SU-DHL-6 (cell line): ENCODE results near the gene ANXA2R.
A peak's percentile ranks its signal among the peaks of the same experiment; 100 is the strongest.

Experiments
- H2AFZ ChIP-seq: fragments of 200-600 bp; sonication (generic); 2 replicates; pipeline ENCODE4 v1.6.1; 2014; ENCODE audit warnings: low read depth, mild to moderate bottlenecking, moderate library complexity, mixed read lengths, antibody characterized with exemption, low read length; ENCODE audit not compliant: severe bottlenecking
- H3F3A ChIP-seq: fragments of 200-600 bp; shearing (Covaris generic); 2 replicates; pipeline ENCODE4 v1.6.0; 2016; ENCODE audit warnings: antibody characterized with exemption, mild to moderate bottlenecking; ENCODE audit not compliant: insufficient read depth
- H3K27ac ChIP-seq: fragments of 200-600 bp; sonication (generic); 2 replicates; pipeline ENCODE4 v1.5.1; 2016; ENCODE audit warnings: low read depth, mild to moderate bottlenecking, low read length, moderate library complexity, mixed read lengths
- H3K27me3 ChIP-seq: fragments of 200-600 bp; sonication (generic), shearing (Covaris generic); 2 replicates; pipeline ENCODE4 v1.6.0; 2014; ENCODE audit warnings: mild to moderate bottlenecking, low read length
- H3K36me3 ChIP-seq: fragments of 200-600 bp; sonication (generic); 2 replicates; pipeline ENCODE4 v1.6.1; 2014; ENCODE audit warnings: mild to moderate bottlenecking, low read length, mixed read lengths
- H3K4me2 ChIP-seq: fragments of 300-600, 200-600 bp; shearing (Covaris generic), sonication (generic); 2 replicates; pipeline ENCODE4 v1.6.0; 2014; ENCODE audit warnings: low read length, low read depth, mild to moderate bottlenecking; ENCODE audit not compliant: poor library complexity, severe bottlenecking
- H3K4me3 ChIP-seq: fragments of 200-600 bp; sonication (generic); 2 replicates; pipeline ENCODE4 v1.5.1; 2014; ENCODE audit warnings: antibody characterized with exemption, low read length, mild to moderate bottlenecking, mixed read lengths; ENCODE audit not compliant: insufficient read depth, poor library complexity, severe bottlenecking
- H3K79me2 ChIP-seq: fragments of 200-600 bp; sonication (generic); 2 replicates; pipeline ENCODE4 v1.6.1; 2014; ENCODE audit warnings: mild to moderate bottlenecking, low read length, moderate library complexity; ENCODE audit not compliant: insufficient read depth
- H3K9ac ChIP-seq: fragments of 200-600 bp; sonication (generic); 2 replicates; pipeline ENCODE4 v1.7.0; 2014; ENCODE audit warnings: mild to moderate bottlenecking, low read length
- H3K9me2 ChIP-seq: fragments of 200-600 bp; sonication (generic); replicated peaks from 2 replicates; pipeline ENCODE4 v1.6.1; 2014; ENCODE audit warnings: low read length; ENCODE audit not compliant: insufficient read depth
- H3K9me3 ChIP-seq: fragments of 200-600 bp; sonication (generic); 2 replicates; pipeline ENCODE4 v1.6.1; 2014; ENCODE audit warnings: low read length, mixed read lengths; ENCODE audit not compliant: insufficient read depth
- H4K20me1 ChIP-seq: fragments of 200-600 bp; sonication (generic); 2 replicates; pipeline ENCODE4 v1.6.1; 2014; ENCODE audit warnings: low read depth, mild to moderate bottlenecking, antibody characterized with exemption, low read length, moderate library complexity, mixed read lengths
- EZH2phosphoT487 ChIP-seq: fragments of 200-600 bp; sonication (generic), shearing (Covaris generic); conservative IDR thresholded peaks from 2 replicates; pipeline ENCODE4 v1.6.1; 2018; ENCODE audit warnings: mild to moderate bottlenecking, antibody characterized with exemption, low read length, moderate library complexity, mixed read lengths
- TF ChIP-seq, protein P1 (sequence below): fragments of 200-600 bp; sonication (generic); IDR thresholded peaks from one replicate; pipeline ENCODE4 v1.5.1; 2017; ENCODE audit warnings: antibody characterized with exemption, mild to moderate bottlenecking, low read length, moderate library complexity; ENCODE audit not compliant: insufficient read depth, poor library complexity, severe bottlenecking

The ANXA2R gene

DNA sequence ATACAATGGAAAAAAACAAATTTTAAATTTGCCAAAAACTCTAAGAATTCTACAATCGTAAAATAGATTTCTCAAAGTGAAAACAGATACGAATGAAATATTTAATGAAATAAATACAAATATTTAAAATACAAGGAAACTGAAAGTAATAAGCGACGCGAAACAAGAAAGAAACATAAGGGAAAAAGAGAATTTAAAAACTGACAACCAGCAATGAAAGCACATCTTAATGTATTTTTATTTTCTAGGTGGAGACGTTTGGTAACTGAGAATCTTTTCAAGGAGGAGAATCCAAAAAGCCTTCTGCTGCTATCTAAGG, 1.0 kb downstream of the ANXA2R start:
- no peak overlapping the region; the same call in 1 of the 2 replicates for H3K27ac ChIP-seq
- H4K20me1 ChIP-seq, result no peaks in the 10 kb centered on the region
- H3K36me3 ChIP-seq, result no peaks in the 10 kb centered on the region
- H2AFZ ChIP-seq, result peak overlapping the region; percentile 27
- peak overlapping the region; percentile 67 for H3K4me2 ChIP-seq
- H3K9me3 ChIP-seq, result no peaks in the 10 kb centered on the region
- H3K9me2 ChIP-seq, result no peaks in the 10 kb centered on the region
- no peak for TF ChIP-seq EZH2phosphoT487
- TF ChIP-seq, protein P1, sequence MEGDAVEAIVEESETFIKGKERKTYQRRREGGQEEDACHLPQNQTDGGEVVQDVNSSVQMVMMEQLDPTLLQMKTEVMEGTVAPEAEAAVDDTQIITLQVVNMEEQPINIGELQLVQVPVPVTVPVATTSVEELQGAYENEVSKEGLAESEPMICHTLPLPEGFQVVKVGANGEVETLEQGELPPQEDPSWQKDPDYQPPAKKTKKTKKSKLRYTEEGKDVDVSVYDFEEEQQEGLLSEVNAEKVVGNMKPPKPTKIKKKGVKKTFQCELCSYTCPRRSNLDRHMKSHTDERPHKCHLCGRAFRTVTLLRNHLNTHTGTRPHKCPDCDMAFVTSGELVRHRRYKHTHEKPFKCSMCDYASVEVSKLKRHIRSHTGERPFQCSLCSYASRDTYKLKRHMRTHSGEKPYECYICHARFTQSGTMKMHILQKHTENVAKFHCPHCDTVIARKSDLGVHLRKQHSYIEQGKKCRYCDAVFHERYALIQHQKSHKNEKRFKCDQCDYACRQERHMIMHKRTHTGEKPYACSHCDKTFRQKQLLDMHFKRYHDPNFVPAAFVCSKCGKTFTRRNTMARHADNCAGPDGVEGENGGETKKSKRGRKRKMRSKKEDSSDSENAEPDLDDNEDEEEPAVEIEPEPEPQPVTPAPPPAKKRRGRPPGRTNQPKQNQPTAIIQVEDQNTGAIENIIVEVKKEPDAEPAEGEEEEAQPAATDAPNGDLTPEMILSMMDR, result no peak
- peak overlapping the region; percentile 69 for H3K9ac ChIP-seq
- H3K4me3 ChIP-seq, result peak overlapping the region; percentile 56
- H3K79me2 ChIP-seq, result no peaks in the 10 kb centered on the region; the same call in 1 of the 2 replicates
- H3K27me3 ChIP-seq, result no peaks in the 10 kb centered on the region
- peaks cover 27% of the 10 kb centered on the region for H3F3A ChIP-seq

DNA sequence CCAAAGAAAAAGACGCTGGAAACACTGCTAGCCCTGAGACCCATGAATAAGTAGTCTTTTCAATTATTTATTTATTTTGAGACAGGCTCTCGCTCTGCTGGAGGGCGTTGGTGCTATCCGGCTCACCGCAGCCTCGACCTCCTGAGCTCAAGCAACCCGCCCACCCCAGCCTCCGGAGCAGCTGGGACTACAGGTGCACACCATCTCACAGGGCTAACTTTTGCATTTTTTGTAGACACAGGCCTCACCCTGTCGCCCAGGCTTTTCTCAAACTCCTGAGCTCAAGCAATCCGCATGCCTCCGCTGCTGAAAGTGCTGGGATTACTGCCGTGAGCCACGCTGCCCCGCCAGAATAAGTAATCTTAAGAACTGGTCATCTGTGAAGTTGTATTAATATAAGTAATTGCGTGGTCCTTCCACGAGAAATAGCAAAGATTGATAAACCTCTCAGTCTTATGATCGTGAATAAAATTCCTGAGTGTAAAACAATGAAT, 1.6 kb downstream of the ANXA2R start:
- no peak overlapping the region for H3K27ac ChIP-seq
- no peak overlapping the region for H2AFZ ChIP-seq
- no peaks in the 10 kb centered on the region; the same call in 1 of the 2 replicates for H3K79me2 ChIP-seq
- no peaks in the 10 kb centered on the region for H3K27me3 ChIP-seq
- no peaks in the 10 kb centered on the region for H3K36me3 ChIP-seq
- H3K4me2 ChIP-seq, result peak overlapping the region; percentile 67
- TF ChIP-seq, protein P1, result no peak
- TF ChIP-seq EZH2phosphoT487, result no peak
- H3K4me3 ChIP-seq, result peak overlapping the region; percentile 56
- H3F3A ChIP-seq, result peaks cover 27% of the 10 kb centered on the region
- H3K9me3 ChIP-seq, result no peaks in the 10 kb centered on the region
- 0 out of 2 replicates have a peak overlapping the region, but pooled peaks have one; percentile 7 for H3K9ac ChIP-seq
- no peaks in the 10 kb centered on the region for H4K20me1 ChIP-seq
- no peaks in the 10 kb centered on the region for H3K9me2 ChIP-seq

DNA sequence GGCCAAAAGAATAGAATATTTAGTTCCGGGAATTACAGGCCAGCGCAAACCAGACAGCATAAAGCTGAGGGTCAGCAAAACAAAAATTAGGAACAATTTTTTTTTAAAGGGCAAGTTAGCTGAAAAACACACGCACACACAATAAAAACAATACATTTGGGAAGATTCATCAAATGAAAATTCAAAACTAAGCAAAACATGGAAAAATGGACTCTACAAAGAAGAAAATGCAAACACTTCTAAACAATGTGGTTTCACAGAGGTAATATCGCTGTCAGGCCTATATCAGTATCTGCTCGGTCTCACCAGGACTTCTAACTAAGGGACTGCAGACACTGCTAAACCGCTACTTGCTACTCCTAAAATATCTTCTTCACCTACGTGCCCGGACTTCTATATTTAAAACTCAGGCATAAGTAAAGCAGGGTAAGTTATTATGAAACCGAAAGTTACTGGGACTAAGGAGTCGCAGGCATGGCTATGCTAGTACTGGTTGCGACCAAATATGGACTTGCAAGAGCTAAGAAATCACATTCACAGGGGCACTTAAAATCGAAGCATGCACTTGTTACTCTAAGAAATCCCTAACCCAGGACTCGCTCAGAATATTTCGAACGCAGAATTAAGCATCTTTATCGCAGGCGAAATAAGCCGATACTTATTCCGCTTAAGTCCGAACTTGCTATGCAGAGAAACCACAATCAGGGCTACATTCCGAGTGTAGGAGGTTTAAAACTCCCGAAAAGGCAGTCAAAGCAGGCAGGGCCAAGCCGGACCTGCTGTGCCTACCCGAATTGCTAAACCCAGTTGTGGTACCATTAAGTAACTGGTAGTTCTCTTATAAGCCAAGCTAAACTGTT, 2.3 kb downstream of the ANXA2R start:
- peak overlapping the region; percentile 56 for H3K4me3 ChIP-seq
- no peaks in the 10 kb centered on the region; the same call in 1 of the 2 replicates for H3K79me2 ChIP-seq
- H3K4me2 ChIP-seq, result peak overlapping the region; percentile 67
- H3K9ac ChIP-seq, result peak overlapping the region; percentile 7; the same call in 1 of the 2 replicates
- H3K36me3 ChIP-seq, result no peaks in the 10 kb centered on the region
- H3F3A ChIP-seq, result peaks cover 25% of the 10 kb centered on the region
- H2AFZ ChIP-seq, result no peak overlapping the region
- H3K27me3 ChIP-seq, result no peaks in the 10 kb centered on the region
- no peaks in the 10 kb centered on the region for H3K9me2 ChIP-seq
- no peak for TF ChIP-seq EZH2phosphoT487
- H3K27ac ChIP-seq, result no peak overlapping the region
- H4K20me1 ChIP-seq, result no peaks in the 10 kb centered on the region
- H3K9me3 ChIP-seq, result no peaks in the 10 kb centered on the region
